Hippocampal formation (tissue), 2 donors: ENCODE results near the gene ZAP70.

Source experiments
- DNase-seq, 2 donors: peaks; one replicate each; lab custom pipeline; 2025; lab: John Stamatoyannopoulos, UW

ZAP70 gene

GRCh38 chr2:97751752-97752151 is 38.4 kb downstream of the ZAP70 start:
- no peak for DNase-seq

- no peak for DNase-seq
Observed at GRCh38 chr2:97752342-97753334, 39.3 kb downstream of the ZAP70 start.

GRCh38 chr2:97754690-97755346 is 41.4 kb downstream of the ZAP70 start:
- no peak for DNase-seq

GRCh38 chr2:97755491-97755890 is 42.1 kb downstream of the ZAP70 start:
- no peak for DNase-seq

- no peak for DNase-seq
Observed at GRCh38 chr2:97757062-97757461, 43.7 kb downstream of the ZAP70 start.

- no peak for DNase-seq
Observed at GRCh38 chr2:97758131-97758705, 44.8 kb downstream of the ZAP70 start.

GRCh38 chr2:97759727-97760407 is 46.5 kb downstream of the ZAP70 start:
- no peak for DNase-seq

GRCh38 chr2:97760480-97761049 is 47.2 kb downstream of the ZAP70 start:
- DNase-seq: no peak

GRCh38 chr2:97761192-97761591 is 47.8 kb downstream of the ZAP70 start:
- DNase-seq: no peak

- no peak for DNase-seq
Observed at GRCh38 chr2:97763176-97763845, 49.9 kb downstream of the ZAP70 start.

GRCh38 chr2:97764559-97765263 is 51.3 kb downstream of the ZAP70 start:
- no peak for DNase-seq

- DNase-seq: no peak
Observed at GRCh38 chr2:97765933-97766332, 52.6 kb downstream of the ZAP70 start.

GRCh38 chr2:97766567-97766966 is 53.2 kb downstream of the ZAP70 start:
- DNase-seq: no peak

- DNase-seq: no peak
Observed at GRCh38 chr2:97769308-97769707, 55.9 kb downstream of the ZAP70 start.

GRCh38 chr2:97769711-97770110 is 56.3 kb downstream of the ZAP70 start:
- no peak for DNase-seq

GRCh38 chr2:97770445-97770844 is 57.1 kb downstream of the ZAP70 start:
- no peak for DNase-seq

GRCh38 chr2:97774425-97774824 is 61.0 kb downstream of the ZAP70 start:
- no peak for DNase-seq

GRCh38 chr2:97775074-97775473 is 61.7 kb downstream of the ZAP70 start:
- DNase-seq: no peak

GRCh38 chr2:97779141-97779540 is 65.8 kb downstream of the ZAP70 start:
- DNase-seq: no peak

GRCh38 chr2:97781981-97782380 is 68.6 kb downstream of the ZAP70 start:
- no peak for DNase-seq

- DNase-seq: no peak
Observed at GRCh38 chr2:97784953-97785352, 71.6 kb downstream of the ZAP70 start.
